Mucosa of descending colon (tissue), 3 donors: ENCODE results near the gene KCNJ6. TPM values are rescaled to one million over a fixed set of nuclear protein-coding genes. Genes with fewer than 3 reads are reported as not detected.

Source experiments
- ATAC-seq: fragments of 200-7000 bp; cut with Tn5 transposase; one replicate; pipeline ENCODE4 v1.9.1; 2020; ENCODE audit warnings: mild to moderate bottlenecking, moderate library complexity
- DNase-seq, 3 donors: peaks; one replicate each; pipeline ENCODE4 v3.0.0-alpha.2; 2020
- H3K36me3 ChIP-seq: fragments of 200-600 bp; one replicate; pipeline ENCODE4 v1.8.0; 2021; ENCODE audit warnings: low read depth, mild to moderate bottlenecking
- H3K4me1 ChIP-seq: fragments of 200-600 bp; one replicate; pipeline ENCODE4 v1.8.0; 2021; ENCODE audit warnings: low read depth, mild to moderate bottlenecking
- H3K4me3 ChIP-seq: fragments of 200-600 bp; one replicate; pipeline ENCODE4 v1.8.0; 2021; ENCODE audit warnings: mild to moderate bottlenecking
- H3K9me3 ChIP-seq: fragments of 200-600 bp; one replicate; pipeline ENCODE4 v1.8.0; 2021; ENCODE audit warnings: mild to moderate bottlenecking
- intact Hi-C, 2 donors: fragments of 100-400 bp; cut with DNase I in 1 of 2; cut with micrococcal nuclease in 1 of 2; formaldehyde crosslinking; loops; one replicate each; pipeline versions ENCODE4 v1.11.0 to v1.11.1; 2022; cut with DNase I, micrococcal nuclease
- total RNA-seq, 3 donors: library from RNA; stranded (reverse); fragmentation: NEBNext Ultra II Directional in 2 of 3; extraction: Animal tissue kit (Norgen Biotek cat#: 25700) in 2 of 3; gene quantifications; one replicate each; pipeline versions ENCODE4 v1.2.1 to v1.2.4, GENCODE V29; 2021 to 2023
- TF ChIP-seq, protein P1 (sequence below): fragments of 200-600 bp; IDR thresholded peaks from one replicate; pipeline ENCODE4 v1.8.0; 2022; ENCODE audit warnings: antibody characterized with exemption, mild to moderate bottlenecking
- donor health status: DM: no; HTN: no; CAD: no; lungs with moderate emphysema.
- donor health status: DM: no; HTN: no; CAD: no.
- donor health status: DM: no; HTN: yes; CAD: no.

The KCNJ6 gene
- total RNA-seq, 3 donors from 2014 or later, result 0.09 to 0.19 (median 0.14) TPM

- no peak overlapping the region for H3K4me3 ChIP-seq
Measured at GRCh38 chr21:37636152-37636860, 280.0 kb downstream of the KCNJ6 start.

GRCh38 chr21:37631319-37632117 is 284.7 kb downstream of the KCNJ6 start:
- ATAC-seq, result peak; percentile 35
- Histone ChIP-seq H3K4me1 (no peaks in the 10 kb centered on the region), H3K4me3 (no peak overlapping the region), H3K36me3 (no peaks in the 10 kb centered on the region), H3K9me3 (no peaks in the 10 kb centered on the region)
- intact Hi-C loops, result no loop called here
- TF ChIP-seq, protein P1, sequence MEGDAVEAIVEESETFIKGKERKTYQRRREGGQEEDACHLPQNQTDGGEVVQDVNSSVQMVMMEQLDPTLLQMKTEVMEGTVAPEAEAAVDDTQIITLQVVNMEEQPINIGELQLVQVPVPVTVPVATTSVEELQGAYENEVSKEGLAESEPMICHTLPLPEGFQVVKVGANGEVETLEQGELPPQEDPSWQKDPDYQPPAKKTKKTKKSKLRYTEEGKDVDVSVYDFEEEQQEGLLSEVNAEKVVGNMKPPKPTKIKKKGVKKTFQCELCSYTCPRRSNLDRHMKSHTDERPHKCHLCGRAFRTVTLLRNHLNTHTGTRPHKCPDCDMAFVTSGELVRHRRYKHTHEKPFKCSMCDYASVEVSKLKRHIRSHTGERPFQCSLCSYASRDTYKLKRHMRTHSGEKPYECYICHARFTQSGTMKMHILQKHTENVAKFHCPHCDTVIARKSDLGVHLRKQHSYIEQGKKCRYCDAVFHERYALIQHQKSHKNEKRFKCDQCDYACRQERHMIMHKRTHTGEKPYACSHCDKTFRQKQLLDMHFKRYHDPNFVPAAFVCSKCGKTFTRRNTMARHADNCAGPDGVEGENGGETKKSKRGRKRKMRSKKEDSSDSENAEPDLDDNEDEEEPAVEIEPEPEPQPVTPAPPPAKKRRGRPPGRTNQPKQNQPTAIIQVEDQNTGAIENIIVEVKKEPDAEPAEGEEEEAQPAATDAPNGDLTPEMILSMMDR, result no peak
- no peak for DNase-seq

More at GRCh38 chr21:37636152-37636860, 280.0 kb downstream of the KCNJ6 start:
- no peak for DNase-seq
- Histone ChIP-seq H3K4me1 (no peaks in the 10 kb centered on the region), H3K36me3 (no peaks in the 10 kb centered on the region), H3K9me3 (no peaks in the 10 kb centered on the region)
- no peak for ATAC-seq
- intact Hi-C loops, result no loop called here
- TF ChIP-seq, protein P1, result no peak

GRCh38 chr21:37630872-37631271 is 285.4 kb downstream of the KCNJ6 start:
- ATAC-seq, result no peak
- no peaks in the 10 kb centered on the region for H3K4me1 ChIP-seq
- intact Hi-C loops, result no loop called here
- no peak overlapping the region for H3K4me3 ChIP-seq
- no peaks in the 10 kb centered on the region for H3K9me3 ChIP-seq
- no peaks in the 10 kb centered on the region for H3K36me3 ChIP-seq
- DNase-seq, result no peak
- TF ChIP-seq, protein P1, result no peak

DNA sequence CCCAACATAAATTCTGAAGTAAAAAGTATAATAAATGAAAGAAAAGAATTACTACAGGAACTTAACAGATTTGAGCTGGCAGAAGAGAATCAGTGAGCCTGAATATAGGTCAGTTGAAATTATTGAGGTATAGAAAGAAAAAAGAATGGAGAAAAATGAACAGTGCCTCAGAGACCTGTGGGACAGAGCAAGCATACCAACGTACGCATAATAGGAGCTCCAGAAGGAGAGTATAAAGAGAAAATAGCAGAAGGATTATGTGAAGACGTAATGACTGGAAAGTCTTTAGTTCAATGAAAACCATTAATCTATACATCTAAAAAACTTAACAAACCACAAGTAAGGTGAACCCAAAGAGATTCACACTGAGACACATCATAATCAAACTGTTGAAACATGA is 287.9 kb downstream of the KCNJ6 start:
- TF ChIP-seq, protein P1, result no peak
- Histone ChIP-seq H3K9me3 (no peaks in the 10 kb centered on the region), H3K4me1 (no peaks in the 10 kb centered on the region), H3K36me3 (no peaks in the 10 kb centered on the region), H3K4me3 (no peak overlapping the region)
- intact Hi-C loops, result no loop called here
- no peak for DNase-seq
- ATAC-seq, result no peak

DNA sequence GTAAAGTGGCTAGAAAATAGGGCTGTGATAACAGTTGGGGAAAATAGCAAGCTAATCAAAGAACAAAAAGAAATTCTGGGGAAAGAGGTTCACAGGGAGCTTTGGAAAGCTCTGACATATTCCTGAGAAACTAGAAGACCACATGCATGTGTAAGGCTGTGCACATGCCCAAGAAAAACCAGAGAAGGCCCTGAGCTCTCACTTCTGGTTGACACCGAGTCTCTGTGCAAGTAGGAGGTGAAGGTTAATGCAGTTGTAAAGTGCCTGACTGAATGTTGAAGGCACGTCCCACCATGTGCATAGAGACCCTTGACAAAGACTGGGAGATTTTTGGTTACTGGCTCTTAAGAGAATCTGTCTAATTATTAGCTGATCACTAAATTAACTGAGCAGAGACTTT is 288.7 kb downstream of the KCNJ6 start:
- TF ChIP-seq, protein P1, result no peak
- no peak for ATAC-seq

More for the DNA sequence above, 288.7 kb downstream of the KCNJ6 start:
- intact Hi-C loops, result no loop called here
- Histone ChIP-seq H3K9me3 (no peaks in the 10 kb centered on the region), H3K4me3 (no peak overlapping the region), H3K36me3 (no peaks in the 10 kb centered on the region), H3K4me1 (no peaks in the 10 kb centered on the region)
- DNase-seq, result no peak
